Lower lobe of right lung (tissue), 2 donors: ENCODE measurements around the gene DRGX. TPM values are rescaled to one million over a fixed set of nuclear protein-coding genes. Genes with fewer than 3 reads are reported as not detected.
A peak's percentile ranks its signal among the peaks of the same experiment; 100 is the strongest.

Experiments used
- ATAC-seq, 2 donors: fragments of 200-7000 bp; cut with Tn5 transposase; one replicate each; pipeline ENCODE4 v1.9.1; 2020 to 2022; ENCODE audit warnings: mild to moderate bottlenecking in 2 of 2, moderate library complexity in 2 of 2
- DNase-seq: peaks from one replicate; pipeline ENCODE4 v3.0.0-alpha.2; 2020
- H3K27ac ChIP-seq: fragments of 200-600 bp; one replicate; pipeline ENCODE4 v1.8.0; 2022
- H3K27me3 ChIP-seq: fragments of 200-600 bp; one replicate; pipeline ENCODE4 v1.8.0; 2022; ENCODE audit warnings: low read depth
- H3K36me3 ChIP-seq: fragments of 200-600 bp; one replicate; pipeline ENCODE4 v1.8.0; 2022; ENCODE audit warnings: mild to moderate bottlenecking
- H3K4me1 ChIP-seq: fragments of 200-600 bp; one replicate; pipeline ENCODE4 v1.8.0; 2022
- H3K4me3 ChIP-seq: fragments of 200-600 bp; one replicate; pipeline ENCODE4 v1.8.0; 2022; ENCODE audit warnings: mild to moderate bottlenecking
- H3K9me3 ChIP-seq: fragments of 200-600 bp; one replicate; pipeline ENCODE4 v1.8.0; 2022
- intact Hi-C: fragments of 100-400 bp; cut with DNase I; formaldehyde crosslinking; loops from one replicate; pipeline ENCODE4 v1.11.0; 2022
- total RNA-seq: library from RNA; stranded (reverse); fragmentation: NEBNext Ultra II Directional; extraction: Animal tissue kit (Norgen Biotek cat#: 25700); gene quantifications from one replicate; pipeline ENCODE4 v1.2.1, GENCODE V29; 2021
- TF ChIP-seq, protein P1 (sequence below): fragments of 200-600 bp; IDR thresholded peaks from one replicate; pipeline ENCODE4 v1.8.0; 2022; ENCODE audit warnings: antibody characterized with exemption, mild to moderate bottlenecking
- donor health status: DM: no; HTN: yes; CAD: no; lungs with severe emphysema.

DRGX gene
- total RNA-seq, 1 donor from 2014 or later, result not detected

DNA sequence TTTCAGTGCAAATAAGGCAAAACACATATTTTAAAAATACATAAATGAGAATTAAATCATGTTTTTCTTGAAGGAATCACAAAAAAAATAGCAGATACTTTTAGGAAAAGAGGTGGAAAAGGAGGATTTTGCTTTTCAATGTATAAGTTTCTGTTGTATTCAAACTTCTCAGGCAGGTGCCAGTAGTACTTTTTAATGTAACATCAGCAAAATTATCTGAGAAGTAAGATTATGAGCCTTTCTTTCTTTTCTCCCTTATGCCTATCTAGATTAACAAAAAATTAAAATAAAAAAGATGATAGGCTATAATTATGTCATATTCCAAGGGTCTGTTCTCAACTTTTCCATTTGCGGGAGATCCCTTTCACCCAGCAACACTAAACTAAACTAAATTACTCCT lies 2.6 kb downstream of the DRGX start:
- peaks cover 68% of the 10 kb centered on the region for H3K27me3 ChIP-seq
- intact Hi-C loops, result no loop called here
- no peak overlapping the region for H3K4me3 ChIP-seq
- no peaks in the 10 kb centered on the region for H3K9me3 ChIP-seq
- TF ChIP-seq, protein P1, sequence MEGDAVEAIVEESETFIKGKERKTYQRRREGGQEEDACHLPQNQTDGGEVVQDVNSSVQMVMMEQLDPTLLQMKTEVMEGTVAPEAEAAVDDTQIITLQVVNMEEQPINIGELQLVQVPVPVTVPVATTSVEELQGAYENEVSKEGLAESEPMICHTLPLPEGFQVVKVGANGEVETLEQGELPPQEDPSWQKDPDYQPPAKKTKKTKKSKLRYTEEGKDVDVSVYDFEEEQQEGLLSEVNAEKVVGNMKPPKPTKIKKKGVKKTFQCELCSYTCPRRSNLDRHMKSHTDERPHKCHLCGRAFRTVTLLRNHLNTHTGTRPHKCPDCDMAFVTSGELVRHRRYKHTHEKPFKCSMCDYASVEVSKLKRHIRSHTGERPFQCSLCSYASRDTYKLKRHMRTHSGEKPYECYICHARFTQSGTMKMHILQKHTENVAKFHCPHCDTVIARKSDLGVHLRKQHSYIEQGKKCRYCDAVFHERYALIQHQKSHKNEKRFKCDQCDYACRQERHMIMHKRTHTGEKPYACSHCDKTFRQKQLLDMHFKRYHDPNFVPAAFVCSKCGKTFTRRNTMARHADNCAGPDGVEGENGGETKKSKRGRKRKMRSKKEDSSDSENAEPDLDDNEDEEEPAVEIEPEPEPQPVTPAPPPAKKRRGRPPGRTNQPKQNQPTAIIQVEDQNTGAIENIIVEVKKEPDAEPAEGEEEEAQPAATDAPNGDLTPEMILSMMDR, result no peak
- DNase-seq (no peak), ATAC-seq (no peak)
- H3K4me1 ChIP-seq, result peaks cover 24% of the 10 kb centered on the region
- no peak overlapping the region for H3K27ac ChIP-seq
- no peaks in the 10 kb centered on the region for H3K36me3 ChIP-seq

DNA sequence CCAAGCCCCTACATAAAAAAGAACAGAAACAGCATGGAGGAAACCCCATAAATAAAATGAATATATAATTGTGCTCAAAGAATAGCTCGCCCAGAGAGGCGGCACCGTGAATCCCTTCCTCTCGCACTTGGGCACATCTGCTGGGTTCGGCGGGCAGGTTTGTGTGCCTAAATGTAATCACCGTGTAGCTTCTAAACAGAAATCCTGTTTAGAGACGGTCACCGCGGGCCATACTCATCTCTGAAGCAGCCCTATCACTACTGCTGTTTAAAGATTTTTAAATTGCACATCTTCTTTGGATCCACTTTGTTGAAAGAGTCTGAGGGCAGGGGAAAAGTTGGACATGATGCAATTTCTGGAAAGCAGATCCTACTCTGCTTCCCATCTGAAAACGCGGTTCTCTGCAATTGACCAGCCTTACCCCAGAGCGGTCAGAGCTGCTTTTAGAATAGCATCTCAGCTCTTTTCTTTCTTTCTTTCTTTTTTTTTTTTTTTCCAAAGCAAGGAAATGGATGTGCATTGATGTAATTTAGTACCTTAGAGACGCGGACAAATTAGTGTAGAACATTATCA lies 6.4 kb downstream of the DRGX start:
- TF ChIP-seq, protein P1, result no peak
- DNase-seq, result no peak
- no peaks in the 10 kb centered on the region for H3K4me1 ChIP-seq
- no peaks in the 10 kb centered on the region for H3K9me3 ChIP-seq
- H3K4me3 ChIP-seq, result no peak overlapping the region
- intact Hi-C loops, result no loop called here
- H3K27ac ChIP-seq, result no peak overlapping the region
- no peak for ATAC-seq
- peaks cover 36% of the 10 kb centered on the region for H3K27me3 ChIP-seq
- no peaks in the 10 kb centered on the region for H3K36me3 ChIP-seq

DNA sequence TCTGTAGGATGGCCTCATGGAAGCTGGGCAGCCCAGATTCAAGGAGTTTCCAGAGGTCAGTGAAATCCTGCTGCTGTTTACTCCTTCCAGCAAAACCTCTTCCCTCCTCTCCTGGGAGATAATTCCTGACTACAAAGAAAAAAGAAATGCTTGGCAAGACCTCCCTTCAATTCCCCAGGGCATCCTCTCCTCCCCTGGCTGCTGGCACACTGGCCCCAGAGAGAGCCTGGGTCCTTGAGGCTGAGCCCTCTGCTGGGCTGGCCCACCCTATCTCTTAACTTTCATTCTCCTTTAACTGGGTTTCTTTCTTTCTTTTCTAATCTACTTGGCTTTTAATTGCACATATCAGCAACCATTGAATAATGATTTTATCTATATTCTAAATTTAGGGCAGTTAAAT lies 7.7 kb downstream of the DRGX start:
- no peaks in the 10 kb centered on the region for H3K4me1 ChIP-seq
- intact Hi-C loops, result no loop called here

DNA sequence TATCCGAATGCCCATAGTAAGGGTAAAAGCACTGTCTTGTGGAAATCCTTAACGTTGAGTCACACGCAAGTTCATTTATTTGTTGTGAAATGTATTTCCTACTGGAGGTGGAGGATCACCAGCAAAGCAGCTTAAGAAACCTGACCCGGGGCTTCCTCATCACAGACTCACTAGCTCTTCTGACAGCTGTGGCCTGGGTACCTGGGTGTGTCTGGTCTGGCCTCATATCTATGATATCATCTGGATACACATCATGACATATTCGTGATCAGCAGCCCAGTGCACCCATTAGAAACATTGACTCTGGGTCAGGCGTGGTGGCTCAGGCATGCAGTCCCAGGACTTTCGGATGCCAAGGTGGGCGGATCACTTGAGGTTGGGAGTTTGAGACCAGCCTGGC lies 8.8 kb downstream of the DRGX start:
- Histone ChIP-seq H3K9me3 (no peaks in the 10 kb centered on the region), H3K27ac (no peak overlapping the region), H3K4me3 (no peak overlapping the region), H3K4me1 (no peaks in the 10 kb centered on the region), H3K27me3 (peaks cover 19% of the 10 kb centered on the region), H3K36me3 (no peaks in the 10 kb centered on the region)
- TF ChIP-seq, protein P1, result no peak
- intact Hi-C loops, result no loop called here
- ATAC-seq (peak in 1 of 2 donors; percentile 18), DNase-seq (no peak)

More for the DNA sequence above, 7.7 kb downstream of the DRGX start:
- Histone ChIP-seq H3K4me3 (no peak overlapping the region), H3K27ac (no peak overlapping the region), H3K9me3 (no peaks in the 10 kb centered on the region), H3K27me3 (peaks cover 27% of the 10 kb centered on the region), H3K36me3 (no peaks in the 10 kb centered on the region)
- DNase-seq, result no peak
- ATAC-seq, result no peak
- TF ChIP-seq, protein P1, result no peak

DNA sequence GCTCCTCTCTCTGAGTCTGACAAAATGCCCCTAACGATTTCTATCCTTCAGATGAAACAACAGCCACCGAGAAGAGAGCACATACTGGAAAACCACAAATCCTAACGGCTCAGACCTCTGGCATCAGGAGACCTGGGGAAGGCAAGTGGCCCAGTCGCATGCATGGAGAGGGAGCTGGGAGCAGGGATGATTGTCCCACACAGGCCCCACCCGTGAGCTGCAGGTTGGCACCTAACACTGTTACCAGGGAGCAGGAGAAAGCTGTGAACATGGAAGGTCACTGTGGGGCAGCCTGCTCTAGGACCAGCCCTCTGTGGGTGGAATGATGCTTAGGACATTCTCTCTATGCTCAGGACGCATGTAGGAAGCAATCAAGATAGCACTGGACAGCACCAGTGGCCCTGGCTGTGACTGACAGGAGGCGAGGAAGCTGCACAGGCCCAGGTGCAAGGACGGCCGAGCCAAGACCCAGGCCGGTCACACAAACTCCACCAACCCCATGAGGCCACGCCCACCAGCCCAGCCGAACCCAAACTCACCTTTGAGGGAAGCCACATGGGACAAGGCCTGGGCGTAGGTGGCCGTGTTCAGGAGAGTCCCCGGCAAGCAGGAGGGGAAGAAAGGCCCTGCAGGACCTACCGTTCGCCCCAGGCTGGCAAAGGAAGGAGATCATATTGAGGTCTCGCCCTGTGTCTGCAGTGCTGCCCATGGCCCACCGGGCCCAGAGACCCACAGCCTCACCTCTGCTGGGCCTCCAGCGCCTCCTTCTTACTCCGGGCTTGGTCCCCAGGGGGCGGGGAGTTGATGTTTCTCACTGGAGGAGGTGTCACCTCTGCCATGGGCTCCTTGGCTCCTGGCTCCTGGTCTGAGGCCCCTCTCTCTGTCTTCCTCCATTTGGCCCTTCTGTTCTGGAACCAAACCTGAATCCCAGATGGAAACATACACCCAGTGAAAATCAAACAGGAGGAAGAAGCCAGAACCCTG lies 9.7 kb downstream of the DRGX start:
- no peak for ATAC-seq
- DNase-seq, result no peak

More for the DNA sequence above, 9.7 kb downstream of the DRGX start:
- no peak overlapping the region for H3K4me3 ChIP-seq
- no peaks in the 10 kb centered on the region for H3K9me3 ChIP-seq
- no peak overlapping the region for H3K27ac ChIP-seq
- peaks cover 17% of the 10 kb centered on the region for H3K27me3 ChIP-seq
- TF ChIP-seq, protein P1, result no peak
- no peaks in the 10 kb centered on the region for H3K4me1 ChIP-seq
- no peaks in the 10 kb centered on the region for H3K36me3 ChIP-seq
- intact Hi-C loops, result no loop called here
